Astrocyte (in vitro differentiated cells and primary cell): ENCODE measurements around the gene ASPHD1. TPM values are rescaled to one million over a fixed set of nuclear protein-coding genes. Genes with fewer than 3 reads are reported as not detected.

Experiments
- DNase-seq: peaks from one replicate; pipeline ENCODE4 v3.0.0-alpha.2; 2010; ENCODE audit warnings: low read depth
- FAIRE-seq: peaks from 2 replicates; lab custom pipeline; 2011; peaks lifted over from hg19 to GRCh38; lab: Jason Lieb, UNC
- H2AFZ ChIP-seq: 2 replicates; pipeline ENCODE4 v1.6.0; 2012; ENCODE audit warnings: low read depth, low read length, inconsistent platforms
- H3K27ac ChIP-seq: 2 replicates; pipeline ENCODE4 v1.5.1; 2011; ENCODE audit warnings: low read depth, low read length, inconsistent platforms
- H3K27me3 ChIP-seq: 2 replicates; pipeline ENCODE4 v1.6.0; 2011; ENCODE audit warnings: low read length, inconsistent platforms; ENCODE audit not compliant: insufficient read depth
- H3K36me3 ChIP-seq: 2 replicates; pipeline ENCODE4 v1.5.1; 2011; ENCODE audit warnings: low read length, inconsistent platforms; ENCODE audit not compliant: insufficient read depth
- H3K4me1 ChIP-seq: 2 replicates; pipeline ENCODE4 v1.5.1; 2011; ENCODE audit warnings: low read length, inconsistent platforms; ENCODE audit not compliant: insufficient read depth
- H3K4me2 ChIP-seq: 2 replicates; pipeline ENCODE4 v1.6.0; 2012; ENCODE audit warnings: low read length, inconsistent platforms
- H3K4me3 ChIP-seq: 2 replicates; pipeline ENCODE4 v1.5.1; 2011; ENCODE audit warnings: low read depth, mild to moderate bottlenecking, low read length, inconsistent platforms; ENCODE audit not compliant: insufficient read depth
- H3K79me2 ChIP-seq: 2 replicates; pipeline ENCODE4 v1.6.0; 2012; ENCODE audit warnings: mild to moderate bottlenecking, low read length, inconsistent platforms; ENCODE audit not compliant: insufficient read depth
- H3K9ac ChIP-seq: 2 replicates; pipeline ENCODE4 v1.6.0; 2012; ENCODE audit warnings: mild to moderate bottlenecking, low read length, inconsistent platforms
- H3K9me3 ChIP-seq: 2 replicates; pipeline ENCODE4 v1.5.1; 2012; ENCODE audit warnings: low read depth, mild to moderate bottlenecking, low read length, inconsistent platforms; ENCODE audit not compliant: insufficient read depth
- H4K20me1 ChIP-seq: 2 replicates; pipeline ENCODE4 v1.6.0; 2012; ENCODE audit warnings: low read length, inconsistent platforms; ENCODE audit not compliant: insufficient read depth
- H3K27ac Mint-ChIP-seq: one replicate; pipeline ENCODE4 v1.8.0; 2021; ENCODE audit warnings: mild to moderate bottlenecking, mixed read lengths; ENCODE audit not compliant: unreplicated experiment
- H3K27me3 Mint-ChIP-seq: one replicate; pipeline ENCODE4 v1.8.0; 2021; ENCODE audit warnings: low read depth, mixed read lengths; ENCODE audit not compliant: unreplicated experiment
- H3K36me3 Mint-ChIP-seq: one replicate; pipeline ENCODE4 v1.8.0; 2021; ENCODE audit warnings: low read depth, mixed read lengths; ENCODE audit not compliant: unreplicated experiment
- H3K4me1 Mint-ChIP-seq: one replicate; pipeline ENCODE4 v1.8.0; 2021; ENCODE audit warnings: low read depth, mixed read lengths; ENCODE audit not compliant: unreplicated experiment
- H3K4me3 Mint-ChIP-seq: one replicate; pipeline ENCODE4 v1.8.0; 2021; ENCODE audit warnings: mild to moderate bottlenecking, moderate library complexity, mixed read lengths; ENCODE audit not compliant: unreplicated experiment
- H3K9me3 Mint-ChIP-seq: one replicate; pipeline ENCODE4 v1.8.0; 2021; ENCODE audit warnings: mild to moderate bottlenecking, mixed read lengths; ENCODE audit not compliant: unreplicated experiment
- CTCF ChIP-seq: IDR thresholded peaks from 2 replicates; pipeline ENCODE4 v1.5.1; 2011; ENCODE audit warnings: low read depth, mild to moderate bottlenecking, inconsistent platforms, low read length, moderate library complexity; ENCODE audit not compliant: insufficient read depth
- EZH2 ChIP-seq: IDR thresholded peaks from 2 replicates; pipeline ENCODE4 v1.6.1; 2012; ENCODE audit warnings: mild to moderate bottlenecking, low read length, inconsistent platforms; ENCODE audit not compliant: insufficient read depth
- total RNA-seq: library from RNA; stranded (reverse); gene quantifications from 2 replicates; pipeline ENCODE4 v1.2.1, GENCODE V29; 2021

ASPHD1 gene
- total RNA-seq, 1 donor from 2014 or later: 43.3 TPM

- peak within 1 kb of the TSS; percentile 87 for H3K27ac Mint-ChIP-seq
- Histone ChIP-seq H3K79me2 (peaks cover 29% of the 10 kb centered on the region), H3K36me3 (peaks cover 5% of the 10 kb centered on the region), H3K4me2 (peak within 1 kb of the TSS; percentile 95), H3K27ac (peak within 1 kb of the TSS; percentile 75), H3K4me3 (peak within 1 kb of the TSS; percentile 69), H2AFZ (peak within 1 kb of the TSS; percentile 87), H4K20me1 (peaks cover 15% of the 10 kb centered on the region), H3K9ac (peak within 1 kb of the TSS; percentile 85), H3K4me1 (peaks cover 17% of the 10 kb centered on the region), H3K9me3 (no peaks in the 10 kb centered on the region), H3K27me3 (no peaks in the 10 kb centered on the region)
- no peaks in the 10 kb centered on the region for H3K9me3 Mint-ChIP-seq
- H3K27me3 Mint-ChIP-seq: no peaks in the 10 kb centered on the region
- peak; percentile 53 for DNase-seq
- TF ChIP-seq CTCF (no peak), EZH2 (no peak)
- H3K36me3 Mint-ChIP-seq: peaks cover 3% of the 10 kb centered on the region
- peaks cover 9% of the 10 kb centered on the region for H3K4me1 Mint-ChIP-seq
- H3K4me3 Mint-ChIP-seq: peak within 1 kb of the TSS; percentile 92
- no peak for FAIRE-seq
These were observed 25.8 kb downstream of the ASPHD1 start, which contains the start of gene KCTD13 for GRCh38 chr16:29925781-29926710. TSS of gene KCTD13 (minus strand) at chr16:29926226. CDS start at chr16:29926033, 193 bp downstream.

DNA sequence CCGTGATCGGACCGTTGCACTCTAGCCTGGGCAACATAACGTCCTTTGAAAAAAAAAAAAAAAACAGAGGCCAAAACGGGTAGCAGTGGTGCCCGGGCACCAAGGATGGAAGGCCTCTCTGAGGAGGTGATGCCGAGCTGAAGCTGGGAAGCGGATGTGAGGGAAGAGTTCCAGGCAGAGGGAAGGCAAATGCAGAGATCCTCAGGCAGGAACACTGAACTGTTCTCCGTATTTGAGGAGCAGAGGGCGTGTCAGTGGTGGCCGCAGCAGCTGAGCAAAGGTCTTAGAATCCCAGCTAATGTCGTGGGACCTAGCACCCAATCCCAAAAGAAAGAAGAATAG, 26.4 kb downstream of the ASPHD1 start:
- no peaks in the 10 kb centered on the region for H3K36me3 ChIP-seq
- H3K9ac ChIP-seq: peak overlapping the region; percentile 85
- Mint-ChIP-seq H3K9me3 (no peaks in the 10 kb centered on the region), H3K4me3 (peak overlapping the region; percentile 89), H3K4me1 (peaks cover 9% of the 10 kb centered on the region), H3K27me3 (no peaks in the 10 kb centered on the region), H3K27ac (no peak overlapping the region), H3K36me3 (peaks cover 2% of the 10 kb centered on the region)
- DNase-seq (no peak), FAIRE-seq (no peak)
- H3K27ac ChIP-seq: peak overlapping the region; percentile 75
- peak overlapping the region; percentile 87 for H2AFZ ChIP-seq
- TF ChIP-seq EZH2: no peak
- no peak for TF ChIP-seq CTCF
- H3K4me3 ChIP-seq: peak overlapping the region; percentile 69
- peaks cover 11% of the 10 kb centered on the region for H4K20me1 ChIP-seq
- H3K4me2 ChIP-seq: peak overlapping the region; percentile 95
- H3K9me3 ChIP-seq: no peaks in the 10 kb centered on the region
- peaks cover 29% of the 10 kb centered on the region for H3K79me2 ChIP-seq
- H3K4me1 ChIP-seq: peaks cover 17% of the 10 kb centered on the region
- H3K27me3 ChIP-seq: no peaks in the 10 kb centered on the region
